Kidney (tissue), 14 donors: Measurements from ENCODE around the gene STX10. TPM values are rescaled to one million over a fixed set of nuclear protein-coding genes. Genes with fewer than 3 reads are reported as not detected.

Source experiments
- DNase-seq, 5 donors: peaks; one replicate each; pipeline ENCODE4 v3.0.0-alpha.2; 2013 to 2020
- FAIRE-seq: peaks from 2 replicates; lab custom pipeline; 2012; peaks lifted over from hg19 to GRCh38; lab: Jason Lieb, UNC
- H3K27ac ChIP-seq, 2 donors: one replicate each; pipeline ENCODE4 v1.7.0; 2013; ENCODE audit warnings: low read depth in 2 of 2, low read length in 2 of 2, inconsistent platforms in 1 of 2
- H3K27me3 ChIP-seq: one replicate; pipeline ENCODE4 v1.7.1; 2013; ENCODE audit warnings: low read length, inconsistent platforms; ENCODE audit not compliant: control insufficient read depth, insufficient read depth
- H3K36me3 ChIP-seq, 3 donors: one replicate each; pipeline versions ENCODE4 v1.7.0 to v1.7.1; 2013; ENCODE audit warnings: low read length in 3 of 3, control low read depth in 1 of 3, inconsistent platforms in 1 of 3; ENCODE audit not compliant: insufficient read depth in 3 of 3, control insufficient read depth in 2 of 3
- H3K4me1 ChIP-seq, 3 donors: one replicate each; pipeline versions ENCODE4 v1.7.0 to v1.7.1; 2013; ENCODE audit warnings: low read length in 3 of 3, inconsistent platforms in 1 of 3, low read depth in 1 of 3; ENCODE audit not compliant: control insufficient read depth in 2 of 3, insufficient read depth in 2 of 3
- H3K4me3 ChIP-seq, 3 donors: one replicate each; pipeline versions ENCODE4 v1.7.0 to v1.8.1; 2013; ENCODE audit warnings: low read length in 3 of 3, control low read depth in 1 of 3, inconsistent platforms in 1 of 3
- H3K9ac ChIP-seq, 3 donors: one replicate each; pipeline versions ENCODE4 v1.7.0 to v1.7.1; 2013; ENCODE audit warnings: low read length in 3 of 3, control low read depth in 1 of 3, inconsistent platforms in 1 of 3
- H3K9me3 ChIP-seq, 3 donors: one replicate each; pipeline versions ENCODE4 v1.7.0 to v1.7.1; 2013; ENCODE audit warnings: low read length in 3 of 3, control low read depth in 1 of 3, inconsistent platforms in 1 of 3; ENCODE audit not compliant: control insufficient read depth in 2 of 3, insufficient read depth in 1 of 3
- CTCF ChIP-seq: IDR thresholded peaks from 3 replicates; pipeline ENCODE4 v1.5.1; 2012; ENCODE audit warnings: mild to moderate bottlenecking, moderate library complexity, borderline replicate concordance; ENCODE audit not compliant: insufficient read depth; ENCODE audit errors: extremely low read depth
- intact Hi-C: fragments of 100-400 bp; cut with DNase I; formaldehyde crosslinking; loops from one replicate; pipeline ENCODE4 v1.11.1; 2022
- polyA plus RNA-seq: library from polyadenylated mRNA; stranded (reverse); fragments of 350-450 nt; fragmentation: Illumina TruSeq; extraction: RNeasy Lipid Tissue Mini Kit (QIAGEN cat#74804); gene quantifications from one replicate; pipeline ENCODE4 v1.2.3, GENCODE V29; 2014; ENCODE audit warnings: low read depth, low replicate concordance; ENCODE audit not compliant: insufficient read depth
- total RNA-seq: library from RNA; stranded (reverse); fragmentation: NEBNext Ultra II Directional; extraction: Animal tissue kit (Norgen Biotek cat#: 25700); gene quantifications from one replicate; pipeline ENCODE4 v1.2.1, GENCODE V29; 2021
- donor health status: control.
- donor health status: control.
- donor health status: control.
- donor health status: control.
- donor health status: control.
- donor health status: DM: yes; HTN: yes; CAD: no.
- donor health status: Normal renal cell carcinoma (clear cell type).

Gene STX10
- total and polyA plus RNA-seq, 2 donors from 2014 or later: 39.5 to 52.9 TPM

GRCh38 chr19:13137290-13137794, 12.8 kb downstream of the STX10 start:
- intact Hi-C loops: no loop called here
- no peak overlapping the region for H3K4me3 ChIP-seq
- DNase-seq (no peak), FAIRE-seq (no peak)
- H3K4me1 ChIP-seq: no peaks in the 10 kb centered on the region
- H3K9me3 ChIP-seq: no peaks in the 10 kb centered on the region
- H3K27me3 ChIP-seq: no peaks in the 10 kb centered on the region
- peaks cover 0 to 14% (median 6%) of the 10 kb centered on the region in 3 donors for H3K36me3 ChIP-seq
- H3K9ac ChIP-seq: no peak overlapping the region
- H3K27ac ChIP-seq: no peak overlapping the region
- TF ChIP-seq CTCF: no peak

- no peak overlapping the region for H3K27ac ChIP-seq
- intact Hi-C loops: no loop called here
- H3K4me3 ChIP-seq: no peak overlapping the region
- H3K9me3 ChIP-seq: no peaks in the 10 kb centered on the region
- H3K36me3 ChIP-seq: peaks cover 0 to 14% (median 6%) of the 10 kb centered on the region in 3 donors
- no peak overlapping the region for H3K9ac ChIP-seq
- no peak for FAIRE-seq
- no peaks in the 10 kb centered on the region for H3K27me3 ChIP-seq
- no peak for TF ChIP-seq CTCF
- DNase-seq: no peak
- H3K4me1 ChIP-seq: no peaks in the 10 kb centered on the region
Measured at GRCh38 chr19:13135068-13136062, 14.8 kb downstream of the STX10 start.

DNA sequence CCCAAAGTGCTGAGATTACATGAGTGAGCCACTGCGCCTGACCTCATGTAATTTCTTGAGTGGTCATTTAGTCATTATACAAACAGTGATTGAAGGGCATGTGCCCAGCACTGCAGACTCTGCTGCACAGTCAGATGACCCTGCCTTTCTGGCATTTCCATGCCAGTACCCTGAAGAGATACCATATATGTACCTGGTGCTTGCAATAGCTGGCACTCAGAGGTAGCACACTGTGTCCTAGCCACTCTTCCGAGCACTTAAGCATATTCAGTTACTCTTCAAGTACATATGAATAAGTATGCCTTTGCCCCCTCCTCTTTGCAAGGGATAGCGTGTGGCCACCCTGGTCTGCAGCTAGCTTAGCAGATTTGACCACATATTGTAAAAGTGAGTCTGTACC, 15.5 kb downstream of the STX10 start:
- Histone ChIP-seq H3K4me1 (no peaks in the 10 kb centered on the region), H3K9me3 (no peaks in the 10 kb centered on the region), H3K36me3 (peaks cover 0 to 14% (median 6%) of the 10 kb centered on the region in 3 donors), H3K27me3 (no peaks in the 10 kb centered on the region), H3K27ac (no peak overlapping the region), H3K9ac (no peak overlapping the region), H3K4me3 (no peak overlapping the region)
- no peak for DNase-seq
- intact Hi-C loops: no loop called here
- no peak for TF ChIP-seq CTCF
- FAIRE-seq: no peak
